ENCODE measurements around the gene MAZ. TPM values are rescaled to one million over a fixed set of nuclear protein-coding genes. Genes with fewer than 3 reads are reported as not detected.

MAZ gene
- total and polyA plus RNA-seq, 2 donors (not counting 3 experiments of a cell fraction or from before 2014, with no cell fraction given), result 165 to 311 TPM

- Histone ChIP-seq H3K9me1 (replicated peaks; ENCODE audit: control insufficient read depth, extremely low read depth, insufficient read depth, low read length) (no peaks in the 10 kb centered on the region), H3K27me3 (ENCODE audit: control insufficient read depth in 2 of 2, insufficient read depth in 2 of 2, low read length in 2 of 2) (no peaks in the 10 kb centered on the region)
Measured at GRCh38 chr16:29836623-29837022, 30.3 kb downstream of the MAZ start.

More at GRCh38 chr16:29836623-29837022, 30.3 kb downstream of the MAZ start:
- ChIA-PET CTCF (interaction anchor here (1.8 to 4.5 kb wide), 2 partner anchors 12 to 52 kb away, joined by 5 to 46 read pairs; no protein-coding TSS in a partner anchor), POLR2A (interaction anchor here (0.7 kb wide), 1 partner anchor 41 kb away, joined by 4 read pairs; no protein-coding TSS in a partner anchor)
- Histone ChIP-seq H2AFZ (ENCODE audit: low read depth, low read length) (no peak overlapping the region), H4K20me1 (replicated peaks; ENCODE audit: control insufficient read depth, extremely low read depth, insufficient read depth, low read length) (no peaks in the 10 kb centered on the region), H3K4me3 (replicated peaks in 1 of 3; ENCODE audit: insufficient read depth in 1 of 3, low read depth in 1 of 3, low read length in 3 of 3) (no peak overlapping the region), H3K4me2 (ENCODE audit: insufficient read depth, low read length) (no peak overlapping the region), H3K4me1 (ENCODE audit: control insufficient read depth, extremely low read depth, insufficient read depth, low read length) (no peaks in the 10 kb centered on the region), H3K27ac (ENCODE audit: insufficient read depth, low read depth, low read length) (no peak overlapping the region), H3K9me3 (replicated peaks; ENCODE audit: control insufficient read depth, insufficient read depth, low read length) (no peaks in the 10 kb centered on the region), H3K79me2 (ENCODE audit: control insufficient read depth, insufficient read depth, low read length) (no peaks in the 10 kb centered on the region), H3K36me3 (ENCODE audit: control insufficient read depth in 2 of 2, extremely low read depth in 1 of 2, insufficient read depth in 2 of 2, low read length in 2 of 2) (peaks cover 0 to 22% of the 10 kb centered on the region in 2 experiments), H3K9ac (replicated peaks; ENCODE audit: extremely low read depth, insufficient read depth, low read length) (no peak overlapping the region)
- DNase-seq (ENCODE audit: low read depth, low spot score) (no peak), FAIRE-seq (no peak)
- intact Hi-C loops (cut with micrococcal nuclease) (no loop called here), dilution Hi-C loops (cut with MboI; ENCODE audit: extremely low pct_ligation_motif_present, low sequenced_read_pairs) (no loop called here)
- BruUV-seq (replicated peaks), result no TSS peak
- TF ChIP-seq POLR2AphosphoS5 (IDR thresholded peaks at IDR 0.05; ENCODE audit: insufficient read depth, low read depth, low read length) (no peak), GATA2 (IDR thresholded peaks at IDR 0.05; ENCODE audit: insufficient read depth, insufficient read length, low read depth, low read length) (no peak), CTCF (IDR thresholded peaks at IDR 0.05; ENCODE audit: extremely low read depth in 1 of 2, insufficient read depth in 1 of 2, low read depth in 1 of 2, low read length in 2 of 2) (no peak), JUN (IDR thresholded peaks at IDR 0.05; ENCODE audit: borderline replicate concordance, insufficient read depth, insufficient read length, low read depth) (no peak), FOS (IDR thresholded peaks at IDR 0.05; ENCODE audit: borderline replicate concordance, insufficient read depth, low read length) (no peak), POLR2A (IDR thresholded peaks at IDR 0.05; ENCODE audit: low read depth, low read length) (no peak), MAX (IDR thresholded peaks at IDR 0.05; ENCODE audit: insufficient read depth, insufficient read length) (no peak), EZH2 (IDR thresholded peaks at IDR 0.05; ENCODE audit: borderline replicate concordance, low read depth, low read length, severe bottlenecking) (no peak), MYC (IDR thresholded peaks at IDR 0.05; ENCODE audit: low read depth, low read length) (no peak)

Measured in endothelial cell of umbilical vein (primary cell).